ENCODE data around the gene MYNN. TPM values are rescaled to one million over a fixed set of nuclear protein-coding genes. Genes with fewer than 3 reads are reported as not detected.

The MYNN gene
- total and polyA plus RNA-seq, 9 of the 15 experiments (the other 6 are each of a cell fraction or from before 2014, with no cell fraction given): 10.4 to 35.7 (median 21.3) TPM

DNA sequence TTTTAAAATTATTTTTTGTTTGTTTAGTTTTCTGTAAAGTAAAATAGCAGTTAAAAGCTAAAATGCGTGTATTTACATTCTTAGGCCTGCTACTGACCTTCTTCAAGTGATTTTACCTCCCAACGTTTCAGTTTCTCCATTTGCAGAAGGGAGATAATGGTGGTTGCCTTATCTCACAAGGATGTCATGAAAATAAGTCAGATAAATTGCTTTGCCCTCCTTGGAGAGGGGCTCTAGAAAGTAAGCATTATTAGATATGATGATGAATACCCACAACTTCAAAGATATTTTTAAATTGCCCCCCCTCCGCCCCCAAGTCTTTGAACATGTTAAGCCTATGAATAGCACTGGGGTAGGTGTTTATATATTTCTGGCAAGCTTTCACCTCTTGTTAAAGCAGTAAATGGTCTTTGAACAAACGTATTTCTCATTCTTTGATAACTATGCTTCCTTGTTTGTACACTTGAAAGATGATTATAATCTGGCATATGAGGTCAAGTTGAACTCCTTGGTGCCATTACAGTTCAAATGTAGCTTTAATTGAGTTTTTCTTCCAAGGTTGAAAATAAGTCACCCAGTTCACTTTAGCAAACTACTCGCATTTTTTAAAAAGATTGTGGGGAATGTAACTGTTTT, 14.7 kb upstream of the MYNN start (continued):
- TF ChIP-seq ZNF197 (CRISPR knock-in tag; IDR thresholded peaks at IDR 0.05; ENCODE audit: low read depth) (no peak), TEAD4 (IDR thresholded peaks at IDR 0.05; ENCODE audit: low read length) (peak; percentile 72), TEAD4 (CRISPR knock-in tag; IDR thresholded peaks at IDR 0.05; ENCODE audit: borderline replicate concordance) (no peak), FOXK2 (conservative IDR thresholded peaks at IDR 0.05 in 1 of 2, IDR thresholded peaks at IDR 0.05 in 1 of 2; ENCODE audit: low read depth in 2 of 2) (no peak; a peak in 1 of 4 replicates), ZNF707 (CRISPR knock-in tag; conservative IDR thresholded peaks at IDR 0.05) (no peak), PPARD (CRISPR knock-in tag; IDR thresholded peaks at IDR 0.05) (no peak), GTF2B (IDR thresholded peaks at IDR 0.05; ENCODE audit: extremely low read depth, insufficient read length) (no peak), MYC (IDR thresholded peaks at IDR 0.05; ENCODE audit: low read depth, low read length) (no peak), MYC (CRISPR knock-in tag; IDR thresholded peaks at IDR 0.05; ENCODE audit: borderline replicate concordance, low read depth) (no peak), ZNF785 (CRISPR knock-in tag; IDR thresholded peaks at IDR 0.05) (no peak), DPF2 (IDR thresholded peaks at IDR 0.05) (peak; percentile 83), KLF13 (tag; IDR thresholded peaks at IDR 0.05; ENCODE audit: borderline replicate concordance, low read depth) (no peak), ETS2 (tag; IDR thresholded peaks at IDR 0.05; ENCODE audit: borderline replicate concordance, poor library complexity, severe bottlenecking) (no peak), ZNF445 (CRISPR knock-in tag; IDR thresholded peaks at IDR 0.05; ENCODE audit: low read depth) (no peak), ELF2 (CRISPR knock-in tag; IDR thresholded peaks at IDR 0.05) (no peak), ZNF507 (tag; conservative IDR thresholded peaks at IDR 0.05) (no peak), MEF2D (tag; conservative IDR thresholded peaks at IDR 0.05; ENCODE audit: low read depth) (0 out of 2 replicates have a peak, but pooled peaks have one; percentile 17), ZNF253 (CRISPR knock-in tag; conservative IDR thresholded peaks at IDR 0.05) (no peak), PBX2 (CRISPR knock-in tag; IDR thresholded peaks at IDR 0.05; ENCODE audit: low read depth) (no peak), PBX2 (tag; conservative IDR thresholded peaks at IDR 0.05; ENCODE audit: low read depth) (peak; percentile 57), SMAD4 (CRISPR knock-in tag; conservative IDR thresholded peaks at IDR 0.05) (no peak), U2AF2 (optimal IDR thresholded peaks at IDR 0.05; ENCODE audit: low read depth, low read length) (no peak), MXD1 (CRISPR knock-in tag; IDR thresholded peaks at IDR 0.05; ENCODE audit: borderline replicate concordance, poor library complexity, severe bottlenecking) (no peak), STAT5A (IDR thresholded peaks at IDR 0.05; ENCODE audit: borderline replicate concordance, low read length) (no peak; the same call in 1 of the 2 replicates), CBX5 (IDR thresholded peaks at IDR 0.05; ENCODE audit: borderline replicate concordance, low read depth) (no peak), POLR2AphosphoS5 (IDR thresholded peaks at IDR 0.05; ENCODE audit: control insufficient read depth, insufficient read depth, low read depth, low read length) (no peak), MCM3 (IDR thresholded peaks at IDR 0.05) (no peak)

Measured in K562 (cell line).